ENCODE results near the gene ZNF81.
"Not testable (repeated sequence)": the region's sequence is repeated elsewhere in the genome, so short reads cannot be mapped to it uniquely, and the experiment has no call there.

DNA sequence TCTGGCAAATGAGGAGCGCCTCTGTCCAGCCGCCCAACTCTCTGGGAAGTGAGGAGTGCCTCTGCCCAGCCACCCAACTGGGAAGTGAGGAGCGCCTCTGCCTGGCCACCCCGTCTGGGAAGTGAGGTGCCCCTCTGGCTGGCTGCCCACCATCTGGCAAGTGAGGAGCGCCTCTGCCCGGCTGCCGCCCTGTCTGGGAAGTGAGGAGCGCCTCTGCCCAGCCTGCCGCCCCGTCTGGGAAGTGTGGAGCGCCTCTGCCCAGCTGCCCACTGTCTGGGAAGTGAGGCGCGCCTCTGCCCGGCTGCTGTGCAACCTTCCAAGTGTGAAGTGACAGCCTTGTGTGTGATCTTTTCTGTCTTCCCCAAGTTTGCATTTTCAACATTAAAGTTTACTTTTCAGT, 128.8 kb downstream of the ZNF81 start:
- not testable (repeated sequence) for TF ChIP-seq TAF1 (conservative IDR thresholded peaks at IDR 0.05); RAD21 (IDR thresholded peaks at IDR 0.05)
- TF ChIP-seq, protein P1, sequence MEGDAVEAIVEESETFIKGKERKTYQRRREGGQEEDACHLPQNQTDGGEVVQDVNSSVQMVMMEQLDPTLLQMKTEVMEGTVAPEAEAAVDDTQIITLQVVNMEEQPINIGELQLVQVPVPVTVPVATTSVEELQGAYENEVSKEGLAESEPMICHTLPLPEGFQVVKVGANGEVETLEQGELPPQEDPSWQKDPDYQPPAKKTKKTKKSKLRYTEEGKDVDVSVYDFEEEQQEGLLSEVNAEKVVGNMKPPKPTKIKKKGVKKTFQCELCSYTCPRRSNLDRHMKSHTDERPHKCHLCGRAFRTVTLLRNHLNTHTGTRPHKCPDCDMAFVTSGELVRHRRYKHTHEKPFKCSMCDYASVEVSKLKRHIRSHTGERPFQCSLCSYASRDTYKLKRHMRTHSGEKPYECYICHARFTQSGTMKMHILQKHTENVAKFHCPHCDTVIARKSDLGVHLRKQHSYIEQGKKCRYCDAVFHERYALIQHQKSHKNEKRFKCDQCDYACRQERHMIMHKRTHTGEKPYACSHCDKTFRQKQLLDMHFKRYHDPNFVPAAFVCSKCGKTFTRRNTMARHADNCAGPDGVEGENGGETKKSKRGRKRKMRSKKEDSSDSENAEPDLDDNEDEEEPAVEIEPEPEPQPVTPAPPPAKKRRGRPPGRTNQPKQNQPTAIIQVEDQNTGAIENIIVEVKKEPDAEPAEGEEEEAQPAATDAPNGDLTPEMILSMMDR (IDR thresholded peaks at IDR 0.05; ENCODE audit: low read depth, low read length, missing input control): not testable (repeated sequence)
- TF ChIP-seq, protein P2, sequence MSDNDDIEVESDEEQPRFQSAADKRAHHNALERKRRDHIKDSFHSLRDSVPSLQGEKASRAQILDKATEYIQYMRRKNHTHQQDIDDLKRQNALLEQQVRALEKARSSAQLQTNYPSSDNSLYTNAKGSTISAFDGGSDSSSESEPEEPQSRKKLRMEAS (IDR thresholded peaks at IDR 0.05): not testable (repeated sequence)
- TF ChIP-seq, protein P3, sequence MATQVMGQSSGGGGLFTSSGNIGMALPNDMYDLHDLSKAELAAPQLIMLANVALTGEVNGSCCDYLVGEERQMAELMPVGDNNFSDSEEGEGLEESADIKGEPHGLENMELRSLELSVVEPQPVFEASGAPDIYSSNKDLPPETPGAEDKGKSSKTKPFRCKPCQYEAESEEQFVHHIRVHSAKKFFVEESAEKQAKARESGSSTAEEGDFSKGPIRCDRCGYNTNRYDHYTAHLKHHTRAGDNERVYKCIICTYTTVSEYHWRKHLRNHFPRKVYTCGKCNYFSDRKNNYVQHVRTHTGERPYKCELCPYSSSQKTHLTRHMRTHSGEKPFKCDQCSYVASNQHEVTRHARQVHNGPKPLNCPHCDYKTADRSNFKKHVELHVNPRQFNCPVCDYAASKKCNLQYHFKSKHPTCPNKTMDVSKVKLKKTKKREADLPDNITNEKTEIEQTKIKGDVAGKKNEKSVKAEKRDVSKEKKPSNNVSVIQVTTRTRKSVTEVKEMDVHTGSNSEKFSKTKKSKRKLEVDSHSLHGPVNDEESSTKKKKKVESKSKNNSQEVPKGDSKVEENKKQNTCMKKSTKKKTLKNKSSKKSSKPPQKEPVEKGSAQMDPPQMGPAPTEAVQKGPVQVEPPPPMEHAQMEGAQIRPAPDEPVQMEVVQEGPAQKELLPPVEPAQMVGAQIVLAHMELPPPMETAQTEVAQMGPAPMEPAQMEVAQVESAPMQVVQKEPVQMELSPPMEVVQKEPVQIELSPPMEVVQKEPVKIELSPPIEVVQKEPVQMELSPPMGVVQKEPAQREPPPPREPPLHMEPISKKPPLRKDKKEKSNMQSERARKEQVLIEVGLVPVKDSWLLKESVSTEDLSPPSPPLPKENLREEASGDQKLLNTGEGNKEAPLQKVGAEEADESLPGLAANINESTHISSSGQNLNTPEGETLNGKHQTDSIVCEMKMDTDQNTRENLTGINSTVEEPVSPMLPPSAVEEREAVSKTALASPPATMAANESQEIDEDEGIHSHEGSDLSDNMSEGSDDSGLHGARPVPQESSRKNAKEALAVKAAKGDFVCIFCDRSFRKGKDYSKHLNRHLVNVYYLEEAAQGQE (IDR thresholded peaks at IDR 0.05): not testable (repeated sequence)
